ENCODE data around the gene MAGI3.

Gene MAGI3

GRCh38 chr1:113654883-113655282 is 264.6 kb downstream of the MAGI3 start:
- no peak overlapping the region for H3K27ac ChIP-seq (ENCODE audit: low read depth, low read length)
- H2AFZ ChIP-seq (ENCODE audit: low read length, unreplicated experiment) = no peak overlapping the region
- no peaks in the 10 kb centered on the region for H3K27me3 ChIP-seq (ENCODE audit: insufficient read depth, low read length)
- H3K4me1 ChIP-seq (ENCODE audit: control insufficient read depth, insufficient read depth, low read length, unreplicated experiment) = peaks cover 4% of the 10 kb centered on the region
- H3K79me2 ChIP-seq (ENCODE audit: control insufficient read depth, insufficient read depth, low read length, unreplicated experiment) = no peaks in the 10 kb centered on the region
- H3K4me3 ChIP-seq (ENCODE audit: low read depth, low read length) = no peak overlapping the region
- no peaks in the 10 kb centered on the region for H3K36me3 ChIP-seq (ENCODE audit: insufficient read depth, low read length)

- peaks cover 8% of the 10 kb centered on the region for H3K4me1 ChIP-seq (ENCODE audit: control insufficient read depth, insufficient read depth, low read length, unreplicated experiment)
- H3K79me2 ChIP-seq (ENCODE audit: control insufficient read depth, insufficient read depth, low read length, unreplicated experiment) = no peaks in the 10 kb centered on the region
- H3K36me3 ChIP-seq (ENCODE audit: insufficient read depth, low read length) = no peaks in the 10 kb centered on the region
- H3K27me3 ChIP-seq (ENCODE audit: insufficient read depth, low read length) = no peaks in the 10 kb centered on the region
- H2AFZ ChIP-seq (ENCODE audit: low read length, unreplicated experiment) = no peak overlapping the region
- no peak overlapping the region for H3K27ac ChIP-seq (ENCODE audit: low read depth, low read length)
- H3K4me3 ChIP-seq (ENCODE audit: low read depth, low read length) = no peak overlapping the region
These were observed 266.8 kb downstream of the MAGI3 start for GRCh38 chr1:113657126-113657525.

- H3K27ac ChIP-seq (ENCODE audit: low read depth, low read length) = no peak overlapping the region
- H3K4me1 ChIP-seq (ENCODE audit: control insufficient read depth, insufficient read depth, low read length, unreplicated experiment) = peaks cover 10% of the 10 kb centered on the region
- H3K36me3 ChIP-seq (ENCODE audit: insufficient read depth, low read length) = no peaks in the 10 kb centered on the region
- H3K27me3 ChIP-seq (ENCODE audit: insufficient read depth, low read length) = no peaks in the 10 kb centered on the region
- no peak overlapping the region for H2AFZ ChIP-seq (ENCODE audit: low read length, unreplicated experiment)
- no peak overlapping the region for H3K4me3 ChIP-seq (ENCODE audit: low read depth, low read length)
- H3K79me2 ChIP-seq (ENCODE audit: control insufficient read depth, insufficient read depth, low read length, unreplicated experiment) = no peaks in the 10 kb centered on the region
These were observed 267.3 kb downstream of the MAGI3 start for GRCh38 chr1:113657556-113658063.

GRCh38 chr1:113659035-113659434 is 268.7 kb downstream of the MAGI3 start:
- Histone ChIP-seq H2AFZ (ENCODE audit: low read length, unreplicated experiment) (no peak overlapping the region), H3K4me3 (ENCODE audit: low read depth, low read length) (no peak overlapping the region), H3K4me1 (ENCODE audit: control insufficient read depth, insufficient read depth, low read length, unreplicated experiment) (peaks cover 18% of the 10 kb centered on the region), H3K27ac (ENCODE audit: low read depth, low read length) (no peak overlapping the region), H3K36me3 (ENCODE audit: insufficient read depth, low read length) (no peaks in the 10 kb centered on the region), H3K79me2 (ENCODE audit: control insufficient read depth, insufficient read depth, low read length, unreplicated experiment) (no peaks in the 10 kb centered on the region), H3K27me3 (ENCODE audit: insufficient read depth, low read length) (no peaks in the 10 kb centered on the region)

- Histone ChIP-seq H3K79me2 (ENCODE audit: control insufficient read depth, insufficient read depth, low read length, unreplicated experiment) (no peaks in the 10 kb centered on the region), H3K4me1 (ENCODE audit: control insufficient read depth, insufficient read depth, low read length, unreplicated experiment) (peaks cover 23% of the 10 kb centered on the region), H3K36me3 (ENCODE audit: insufficient read depth, low read length) (no peaks in the 10 kb centered on the region), H3K4me3 (ENCODE audit: low read depth, low read length) (no peak overlapping the region), H2AFZ (ENCODE audit: low read length, unreplicated experiment) (no peak overlapping the region), H3K27me3 (ENCODE audit: insufficient read depth, low read length) (no peaks in the 10 kb centered on the region), H3K27ac (ENCODE audit: low read depth, low read length) (no peak overlapping the region)
These were observed 269.2 kb downstream of the MAGI3 start for GRCh38 chr1:113659556-113659955.

- no peaks in the 10 kb centered on the region for H3K79me2 ChIP-seq (ENCODE audit: control insufficient read depth, insufficient read depth, low read length, unreplicated experiment)
- no peaks in the 10 kb centered on the region for H3K27me3 ChIP-seq (ENCODE audit: insufficient read depth, low read length)
- no peak overlapping the region for H3K27ac ChIP-seq (ENCODE audit: low read depth, low read length)
These were observed 269.8 kb downstream of the MAGI3 start for GRCh38 chr1:113660088-113660487.

GRCh38 chr1:113662101-113662500 is 271.8 kb downstream of the MAGI3 start:
- Histone ChIP-seq H2AFZ (ENCODE audit: low read length, unreplicated experiment) (no peak overlapping the region), H3K36me3 (ENCODE audit: insufficient read depth, low read length) (peaks cover 3% of the 10 kb centered on the region; the same call in 1 of the 2 replicates), H3K4me3 (ENCODE audit: low read depth, low read length) (no peak overlapping the region), H3K4me1 (ENCODE audit: control insufficient read depth, insufficient read depth, low read length, unreplicated experiment) (peaks cover 25% of the 10 kb centered on the region), H3K79me2 (ENCODE audit: control insufficient read depth, insufficient read depth, low read length, unreplicated experiment) (no peaks in the 10 kb centered on the region), H3K27me3 (ENCODE audit: insufficient read depth, low read length) (no peaks in the 10 kb centered on the region), H3K27ac (ENCODE audit: low read depth, low read length) (no peak overlapping the region)

More at GRCh38 chr1:113660088-113660487, 269.8 kb downstream of the MAGI3 start:
- Histone ChIP-seq H3K4me3 (ENCODE audit: low read depth, low read length) (no peak overlapping the region), H3K4me1 (ENCODE audit: control insufficient read depth, insufficient read depth, low read length, unreplicated experiment) (peaks cover 25% of the 10 kb centered on the region), H2AFZ (ENCODE audit: low read length, unreplicated experiment) (no peak overlapping the region), H3K36me3 (ENCODE audit: insufficient read depth, low read length) (no peaks in the 10 kb centered on the region)

GRCh38 chr1:113663165-113663951 is 273.0 kb downstream of the MAGI3 start:
- Histone ChIP-seq H3K79me2 (ENCODE audit: control insufficient read depth, insufficient read depth, low read length, unreplicated experiment) (no peaks in the 10 kb centered on the region), H3K4me1 (ENCODE audit: control insufficient read depth, insufficient read depth, low read length, unreplicated experiment) (peaks cover 25% of the 10 kb centered on the region), H2AFZ (ENCODE audit: low read length, unreplicated experiment) (no peak overlapping the region), H3K27me3 (ENCODE audit: insufficient read depth, low read length) (no peaks in the 10 kb centered on the region), H3K27ac (ENCODE audit: low read depth, low read length) (peak overlapping the region; percentile 71), H3K4me3 (ENCODE audit: low read depth, low read length) (peak overlapping the region; percentile 47; the same call in 1 of the 2 replicates), H3K36me3 (ENCODE audit: insufficient read depth, low read length) (peaks cover 3% of the 10 kb centered on the region; the same call in 1 of the 2 replicates)

GRCh38 chr1:113665071-113665470 is 274.8 kb downstream of the MAGI3 start:
- Histone ChIP-seq H3K79me2 (ENCODE audit: control insufficient read depth, insufficient read depth, low read length, unreplicated experiment) (no peaks in the 10 kb centered on the region), H3K4me1 (ENCODE audit: control insufficient read depth, insufficient read depth, low read length, unreplicated experiment) (peaks cover 25% of the 10 kb centered on the region), H2AFZ (ENCODE audit: low read length, unreplicated experiment) (no peak overlapping the region), H3K27ac (ENCODE audit: low read depth, low read length) (no peak overlapping the region), H3K27me3 (ENCODE audit: insufficient read depth, low read length) (no peaks in the 10 kb centered on the region), H3K4me3 (ENCODE audit: low read depth, low read length) (no peak overlapping the region), H3K36me3 (ENCODE audit: insufficient read depth, low read length) (peaks cover 3% of the 10 kb centered on the region; the same call in 1 of the 2 replicates)

GRCh38 chr1:113666126-113666525 is 275.8 kb downstream of the MAGI3 start:
- peaks cover 3% of the 10 kb centered on the region; the same call in 1 of the 2 replicates for H3K36me3 ChIP-seq (ENCODE audit: insufficient read depth, low read length)
- no peaks in the 10 kb centered on the region for H3K27me3 ChIP-seq (ENCODE audit: insufficient read depth, low read length)
- no peak overlapping the region for H2AFZ ChIP-seq (ENCODE audit: low read length, unreplicated experiment)
- no peaks in the 10 kb centered on the region for H3K79me2 ChIP-seq (ENCODE audit: control insufficient read depth, insufficient read depth, low read length, unreplicated experiment)
- H3K27ac ChIP-seq (ENCODE audit: low read depth, low read length) = no peak overlapping the region
- H3K4me3 ChIP-seq (ENCODE audit: low read depth, low read length) = no peak overlapping the region
- peaks cover 25% of the 10 kb centered on the region for H3K4me1 ChIP-seq (ENCODE audit: control insufficient read depth, insufficient read depth, low read length, unreplicated experiment)

GRCh38 chr1:113669988-113670387 is 279.7 kb downstream of the MAGI3 start:
- Histone ChIP-seq H3K27me3 (ENCODE audit: insufficient read depth, low read length) (no peaks in the 10 kb centered on the region), H3K27ac (ENCODE audit: low read depth, low read length) (no peak overlapping the region), H3K4me3 (ENCODE audit: low read depth, low read length) (no peak overlapping the region), H3K79me2 (ENCODE audit: control insufficient read depth, insufficient read depth, low read length, unreplicated experiment) (no peaks in the 10 kb centered on the region), H3K4me1 (ENCODE audit: control insufficient read depth, insufficient read depth, low read length, unreplicated experiment) (peaks cover 5% of the 10 kb centered on the region), H3K36me3 (ENCODE audit: insufficient read depth, low read length) (peaks cover 10% of the 10 kb centered on the region; the same call in 1 of the 2 replicates), H2AFZ (ENCODE audit: low read length, unreplicated experiment) (no peak overlapping the region)
